GM18511 (cell line): ENCODE measurements around the gene SLC13A5.
"Not testable (repeated sequence)": the region's sequence is repeated elsewhere in the genome, so short reads cannot be mapped to it uniquely, and the experiment has no call there.

ENCODE experiments used
- ATAC-seq: cut with Tn5 transposase; IDR thresholded peaks from one replicate; pipeline ENCODE4 v1.9.1; 2021; ENCODE audit warnings: mild to moderate bottlenecking, moderate library complexity; ENCODE audit not compliant: unreplicated experiment

Gene SLC13A5

DNA sequence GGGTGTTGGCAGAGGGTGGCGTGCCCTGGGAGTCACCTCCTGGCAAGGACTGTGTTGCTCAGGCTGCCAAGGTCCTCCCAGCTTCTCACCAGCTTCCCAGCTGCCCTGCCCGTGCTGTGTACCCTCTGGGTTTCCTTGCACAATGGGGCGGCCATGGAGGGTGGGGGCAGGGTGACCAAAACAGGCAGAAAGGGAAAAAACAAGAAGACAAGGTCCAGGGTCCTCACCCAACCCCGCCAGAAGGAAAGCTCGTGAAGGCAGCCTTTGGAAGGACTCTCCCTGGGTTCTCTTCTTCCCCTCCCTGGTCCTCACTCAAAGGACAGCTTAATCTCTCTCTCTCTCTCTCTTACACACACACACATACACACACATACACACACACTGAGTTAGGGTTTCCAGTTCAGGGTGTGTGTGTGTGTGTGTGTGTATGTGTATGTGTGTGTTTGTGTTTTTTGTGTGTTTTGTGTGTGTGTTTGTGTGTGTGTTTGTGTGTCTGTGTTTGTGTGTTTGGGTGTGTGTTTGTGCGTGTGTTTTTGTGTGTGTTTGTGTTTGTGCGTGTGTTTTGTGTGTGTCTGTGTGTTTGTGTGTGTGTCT is 2.0 kb downstream of the SLC13A5 start:
- no peak for ATAC-seq

DNA sequence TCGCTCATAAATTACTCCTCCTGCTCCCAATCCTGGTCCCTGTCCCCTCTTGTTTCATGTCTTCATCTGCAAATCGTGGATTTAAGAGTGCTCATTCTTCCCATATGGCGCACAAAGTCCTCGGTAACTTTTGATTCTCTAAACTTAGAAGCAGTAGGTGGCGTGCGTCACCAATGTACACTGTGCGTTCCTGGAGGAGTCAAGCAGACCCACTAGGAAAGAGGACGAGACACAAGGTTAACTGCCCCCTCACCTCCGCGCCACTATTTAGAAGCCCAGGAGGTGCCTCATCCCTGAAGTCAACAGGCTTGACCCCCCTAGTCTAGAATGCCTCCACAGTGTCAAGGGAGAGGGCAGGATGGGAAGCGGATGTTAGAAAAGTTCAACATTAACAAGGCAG is 2.9 kb downstream of the SLC13A5 start:
- ATAC-seq, result no peak

DNA sequence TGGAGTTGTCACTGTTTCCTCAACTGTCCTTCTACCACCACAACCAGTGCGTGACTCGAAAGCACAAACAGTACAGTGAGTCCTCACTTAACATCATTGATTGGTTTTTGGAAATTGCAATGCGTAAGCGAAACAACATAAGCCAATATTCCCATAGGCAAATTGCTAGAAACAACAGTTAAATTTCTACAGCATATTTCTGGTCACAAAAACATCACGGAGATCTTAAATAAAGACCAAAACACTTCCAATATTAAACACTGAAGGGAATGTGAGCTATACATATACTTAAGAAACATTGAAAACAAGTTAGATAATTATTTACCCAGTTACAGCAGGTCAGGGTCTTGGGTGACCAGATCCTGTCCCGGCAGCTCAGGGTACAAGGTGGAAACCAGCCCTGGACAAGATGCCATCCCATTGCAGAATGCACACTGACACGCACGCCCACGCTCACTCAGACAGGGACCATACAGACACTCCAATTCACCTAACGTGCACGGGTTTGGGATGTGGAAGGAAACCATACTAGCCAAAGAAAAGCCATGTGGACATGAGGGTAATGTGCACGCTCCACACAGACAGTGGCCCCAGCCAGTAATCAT is 4.7 kb downstream of the SLC13A5 start:
- ATAC-seq, result no peak

DNA sequence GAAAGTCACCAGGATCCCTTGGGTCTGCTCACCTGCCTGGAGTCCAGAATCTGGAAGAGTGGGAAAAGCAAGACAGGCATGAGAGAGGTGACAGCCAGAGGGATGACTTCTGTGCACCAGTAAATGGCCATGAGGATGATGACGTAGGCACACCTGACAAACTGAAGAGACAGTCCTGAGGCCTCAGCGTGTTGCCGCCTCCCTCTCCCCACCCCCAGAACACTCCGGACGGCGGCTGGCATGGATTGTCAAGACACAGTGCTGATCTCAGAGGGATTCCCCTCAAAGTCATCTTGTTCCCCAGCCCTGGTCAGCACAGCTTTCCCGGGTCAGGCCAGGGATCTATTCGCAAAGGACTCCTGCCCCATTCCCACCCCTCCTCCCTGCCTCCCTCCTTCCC is 6.2 kb downstream of the SLC13A5 start:
- ATAC-seq, result no peak

DNA sequence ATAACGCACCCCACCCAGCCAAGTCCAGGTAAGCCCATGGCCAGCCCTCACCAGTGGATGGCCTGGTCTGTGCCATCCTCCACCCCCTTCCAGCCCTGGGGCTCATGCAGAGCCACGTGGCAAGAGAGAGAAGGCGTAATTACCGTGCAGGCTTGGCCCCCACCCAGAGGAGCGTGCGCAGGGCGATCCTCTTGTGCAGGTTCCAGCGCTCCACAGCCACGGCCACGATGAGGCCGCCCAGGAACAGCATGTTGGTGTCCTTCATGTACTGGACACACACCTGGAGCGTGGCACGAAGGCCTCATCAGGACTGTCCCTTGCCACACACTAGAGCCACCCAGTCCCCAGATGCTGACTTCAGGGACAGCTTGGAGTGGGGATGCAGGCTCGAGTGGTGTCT is 6.7 kb downstream of the SLC13A5 start:
- no peak for ATAC-seq

DNA sequence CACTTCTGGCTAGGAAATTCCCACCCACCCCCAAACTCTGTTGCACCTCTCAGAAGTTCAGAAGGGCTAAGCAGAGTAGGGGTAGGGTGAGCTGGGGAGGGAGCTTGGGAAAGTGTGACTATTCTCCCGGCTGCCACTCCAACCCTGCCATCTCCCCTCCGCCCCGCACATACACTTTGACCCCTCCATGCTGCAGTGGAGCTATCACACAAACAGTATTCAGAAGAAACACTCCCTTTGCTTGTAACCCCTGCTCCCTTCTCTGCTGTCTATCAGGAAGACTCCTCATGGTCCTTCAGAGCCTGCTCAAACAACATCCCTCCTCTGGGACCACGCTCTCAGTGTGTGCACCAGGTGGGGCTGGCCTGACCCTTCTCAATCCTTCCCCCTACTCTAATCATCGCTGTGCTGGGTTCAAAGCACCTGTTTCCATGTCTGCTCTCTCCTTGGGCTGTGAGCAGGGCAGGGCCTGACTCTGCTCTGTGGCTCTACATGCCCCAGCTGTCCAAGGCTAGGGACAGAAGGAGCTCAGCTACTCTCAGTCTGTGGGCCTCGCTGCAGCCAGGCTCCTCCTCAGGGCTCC is 8.6 kb downstream of the SLC13A5 start:
- ATAC-seq, result no peak

DNA sequence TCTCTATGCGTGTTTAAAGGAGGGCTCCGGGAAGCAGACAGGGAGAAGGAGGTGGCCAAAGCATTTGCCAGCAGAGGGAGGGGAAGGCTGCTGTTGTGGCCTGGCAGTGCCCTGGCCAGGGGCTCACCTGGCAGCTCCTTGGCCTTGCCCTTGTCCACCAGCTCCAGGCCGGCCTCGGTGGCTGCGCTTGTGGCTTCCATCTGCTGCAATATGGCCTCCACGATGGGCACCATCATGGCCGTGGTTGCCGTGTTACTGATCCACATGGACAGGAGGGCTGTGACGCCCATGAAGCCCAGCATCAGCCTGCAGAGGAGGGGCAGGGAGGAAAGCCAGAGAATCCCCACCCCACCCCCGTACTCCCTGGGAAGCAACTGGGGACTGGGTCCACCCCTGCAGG is 9.4 kb downstream of the SLC13A5 start:
- no peak for ATAC-seq

DNA sequence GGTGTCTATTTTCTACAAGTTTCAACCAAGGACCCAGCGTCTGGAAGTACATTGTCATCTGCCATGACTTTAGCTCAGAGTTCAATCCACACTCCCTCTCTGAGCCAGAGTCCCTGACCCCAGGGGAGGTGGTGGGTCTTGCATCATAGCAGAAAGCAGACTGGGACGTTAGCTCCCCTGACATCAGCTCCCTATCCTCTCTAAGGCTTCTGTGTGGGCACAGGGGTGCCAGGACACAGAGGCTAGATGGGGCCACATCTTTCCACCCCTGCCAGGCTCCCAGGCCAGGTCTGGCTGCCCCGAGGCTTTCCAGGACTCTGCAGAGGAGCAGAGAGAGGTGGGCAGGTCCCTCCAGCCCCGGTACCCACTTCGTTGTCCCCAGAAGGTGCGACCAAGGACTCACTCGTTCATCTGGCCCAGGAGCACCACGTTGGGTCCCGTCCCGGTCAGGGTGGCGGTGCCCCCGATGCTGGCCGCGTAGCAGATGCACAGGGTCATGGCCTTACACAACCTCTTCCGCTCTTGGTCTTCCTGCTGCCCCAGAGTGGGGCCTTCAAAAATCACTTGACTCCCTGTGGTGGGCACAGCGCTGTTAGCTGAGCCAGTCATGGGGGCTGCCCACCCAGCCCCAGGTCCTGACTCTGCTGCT is 10.5 kb downstream of the SLC13A5 start:
- ATAC-seq, result no peak

DNA sequence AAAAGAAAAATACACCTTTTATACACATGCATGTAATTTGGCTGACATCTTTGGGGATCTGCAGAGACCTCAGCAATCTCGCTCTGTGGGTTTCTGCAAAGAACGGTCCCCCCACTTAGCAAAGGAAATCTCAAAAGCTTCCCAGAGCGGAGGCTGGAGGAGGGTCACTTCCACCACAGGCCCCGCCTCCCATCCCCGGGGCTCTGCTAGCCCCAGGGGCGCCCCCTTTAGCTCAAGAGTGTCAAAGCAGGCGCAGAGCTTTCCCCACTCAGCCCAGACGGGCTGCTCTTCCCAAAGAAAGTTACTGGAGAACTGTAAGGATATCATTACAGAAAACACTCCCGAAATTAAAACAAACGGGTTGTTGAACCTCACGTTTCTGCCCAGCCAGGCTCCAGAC is 11.4 kb downstream of the SLC13A5 start:
- ATAC-seq, result no peak

DNA sequence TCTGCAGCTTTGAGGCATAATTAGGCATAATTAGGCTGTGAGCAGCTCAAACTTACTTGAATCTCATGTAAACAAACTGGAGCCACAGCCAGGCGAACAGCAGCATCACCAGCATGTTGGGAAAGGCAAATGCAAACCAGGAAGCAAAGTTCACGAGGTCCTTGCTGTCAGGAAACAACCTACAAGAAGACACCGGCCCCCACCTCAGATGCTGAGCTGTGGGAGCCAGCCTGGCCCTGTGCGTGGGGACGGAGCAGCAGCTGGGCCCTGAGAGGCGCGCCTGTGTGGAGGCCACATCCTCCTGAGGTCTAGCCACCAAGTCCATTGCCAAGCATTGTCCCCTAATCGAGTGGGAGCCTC is 12.2 kb downstream of the SLC13A5 start:
- ATAC-seq, result no peak

DNA sequence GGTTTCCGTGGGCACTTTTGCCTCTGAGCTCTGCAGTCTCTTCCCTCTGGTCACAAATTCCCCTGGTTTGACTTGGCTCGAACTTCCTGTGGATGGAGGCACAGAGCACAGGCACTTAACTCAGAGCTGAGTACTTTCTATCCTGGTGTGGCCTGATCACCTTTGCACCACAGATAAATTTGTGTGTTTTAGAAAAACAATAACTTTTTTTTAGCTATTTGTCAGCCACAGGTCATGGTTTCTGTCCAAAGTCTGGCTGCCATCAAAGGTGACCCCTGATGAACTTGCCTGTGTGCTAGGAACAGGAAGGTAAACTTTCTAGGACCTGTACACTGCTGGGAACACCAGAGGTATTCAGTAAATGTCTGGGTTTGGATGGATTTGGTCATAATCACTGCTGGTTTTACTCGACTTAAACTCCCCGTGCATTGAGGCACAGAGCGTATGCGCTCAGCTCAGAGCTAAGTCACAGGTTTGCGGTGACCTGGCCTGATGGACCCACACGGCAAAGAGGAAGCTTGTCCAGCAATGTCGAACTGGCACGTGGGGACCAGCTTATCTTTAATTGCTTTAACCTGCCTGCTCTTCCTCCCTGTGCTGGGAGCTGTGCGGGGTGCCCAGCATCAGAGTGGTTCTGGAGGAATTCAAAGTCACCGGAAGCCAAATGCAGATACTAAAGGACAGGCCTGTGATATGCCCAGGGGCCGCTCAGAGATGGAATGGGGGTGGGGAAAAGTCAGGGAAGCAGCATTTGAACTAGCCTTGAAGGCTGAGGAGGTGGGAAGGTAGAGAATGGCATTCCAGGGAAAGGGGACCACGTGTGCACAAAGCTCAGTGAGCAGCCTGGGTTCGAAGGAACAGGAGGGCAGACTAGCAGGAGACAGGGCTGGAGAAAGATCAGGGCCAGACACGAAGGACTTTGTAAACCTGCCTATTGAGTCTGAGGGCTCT is 12.9 kb downstream of the SLC13A5 start:
- no peak for ATAC-seq

DNA sequence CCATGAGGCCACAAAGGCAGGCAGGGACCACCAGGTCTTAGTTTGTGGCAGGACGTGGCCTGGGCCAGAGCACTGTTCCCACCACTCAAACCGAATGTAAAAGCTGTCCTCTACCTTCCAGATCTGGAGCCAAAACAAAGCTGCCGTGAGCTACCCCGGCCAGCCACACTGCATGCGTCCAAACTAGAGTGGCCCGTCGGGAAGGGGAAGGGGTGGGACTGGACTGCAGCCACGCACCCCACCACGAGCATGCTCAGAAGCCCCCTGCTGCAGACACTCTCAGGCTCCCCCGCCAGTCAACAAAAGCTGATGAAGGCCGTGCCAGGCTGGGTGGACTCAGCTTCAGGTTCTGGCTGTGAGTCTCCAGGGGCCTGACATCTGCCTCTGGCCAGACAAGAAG is 15.2 kb downstream of the SLC13A5 start:
- no peak for ATAC-seq

DNA sequence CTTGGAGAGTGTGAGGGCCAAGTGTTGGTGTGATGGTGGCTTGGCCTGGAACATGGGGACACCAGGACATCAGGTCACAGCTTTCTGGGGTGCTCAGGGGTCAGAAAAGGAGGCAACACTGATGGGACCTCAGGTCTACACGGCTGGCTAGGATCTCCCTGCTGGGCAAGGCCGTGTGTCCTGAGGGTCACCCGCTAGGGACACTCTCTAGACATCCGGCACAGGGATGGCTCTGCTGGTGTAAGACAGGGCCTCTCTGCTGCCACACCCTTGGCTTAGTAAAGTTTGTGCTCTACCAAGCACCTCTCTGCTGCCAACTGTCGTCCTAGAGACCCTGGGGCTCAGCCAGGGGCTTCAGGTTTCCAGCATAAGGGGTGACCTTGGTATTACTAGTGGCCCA is 16.3 kb downstream of the SLC13A5 start:
- ATAC-seq, result no peak

DNA sequence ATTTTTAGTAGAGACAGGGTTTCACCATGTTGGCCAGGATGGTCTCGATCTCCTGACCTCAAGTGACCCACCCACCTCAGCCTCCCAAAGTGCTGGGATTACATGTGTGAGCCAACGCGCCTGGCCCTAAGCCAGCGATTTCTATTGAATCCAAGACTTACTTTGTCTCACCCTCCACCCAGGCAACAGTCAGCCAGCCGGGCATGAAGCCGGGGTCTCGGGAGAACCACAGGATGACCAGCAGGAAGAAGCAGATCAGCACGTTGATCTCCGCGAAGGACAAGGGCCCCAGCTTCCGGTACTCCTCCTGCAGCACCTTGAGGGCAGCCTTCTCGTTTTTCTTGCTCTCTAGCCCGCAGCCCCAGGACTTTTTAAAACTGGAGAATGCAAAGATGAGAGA is 17.6 kb downstream of the SLC13A5 start:
- no peak for ATAC-seq

DNA sequence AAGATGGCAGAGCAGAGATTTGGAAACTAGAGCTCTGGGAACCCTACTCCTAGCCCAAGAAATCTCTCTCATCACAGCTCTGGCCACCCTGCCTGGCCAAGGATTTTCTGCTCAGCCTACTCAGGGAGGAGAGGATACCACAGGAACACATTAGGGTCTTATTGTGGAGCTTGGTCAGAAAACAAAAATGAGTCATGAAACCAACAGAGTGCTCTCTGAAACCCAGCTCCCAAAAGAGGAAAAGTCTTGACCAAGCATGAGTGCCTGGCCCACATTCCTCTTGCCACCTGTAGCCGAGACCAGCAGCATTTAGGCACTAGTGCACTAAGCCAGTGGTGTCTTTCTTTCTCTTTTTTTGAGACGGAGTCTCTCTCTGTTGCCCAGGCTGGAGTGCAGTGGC is 18.1 kb downstream of the SLC13A5 start:
- no peak for ATAC-seq

DNA sequence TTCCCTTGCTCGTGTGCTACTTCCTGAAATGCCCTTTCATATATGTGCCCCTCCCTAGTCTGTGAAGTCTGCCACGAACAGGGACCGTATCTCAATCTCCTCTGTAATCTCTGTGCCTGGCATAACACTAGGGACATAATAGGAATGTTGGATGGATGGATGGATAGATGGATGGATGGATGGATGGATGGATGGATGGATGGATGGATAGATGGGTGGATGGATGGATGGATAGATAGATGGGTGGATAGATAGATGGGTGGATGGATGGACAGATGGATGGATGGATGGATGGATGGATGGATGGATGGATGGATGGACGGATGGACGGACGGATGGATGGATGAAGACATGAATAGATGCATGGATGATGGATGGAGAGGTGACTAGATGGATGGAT is 21.2 kb downstream of the SLC13A5 start:
- not testable (repeated sequence) for ATAC-seq

DNA sequence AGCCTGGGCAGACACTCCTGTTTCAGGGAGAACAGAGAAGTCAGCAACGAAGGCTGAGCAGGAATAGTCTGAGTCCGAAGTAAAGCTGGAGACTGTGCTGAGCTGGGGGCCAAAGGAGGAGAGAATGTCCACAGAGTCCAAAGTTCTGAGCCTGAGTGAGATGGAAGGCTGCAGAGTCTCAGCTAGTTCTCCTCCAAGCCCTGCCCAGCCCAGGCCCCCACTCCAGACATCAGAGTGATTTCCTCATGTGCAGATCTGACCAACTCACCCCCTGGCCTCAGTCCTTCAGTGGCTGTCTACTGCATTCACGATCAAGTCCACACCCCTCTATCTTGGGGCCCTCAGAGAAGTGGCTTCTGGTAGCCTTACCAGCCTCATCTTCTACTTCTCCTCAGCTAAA is 21.6 kb downstream of the SLC13A5 start:
- no peak for ATAC-seq

DNA sequence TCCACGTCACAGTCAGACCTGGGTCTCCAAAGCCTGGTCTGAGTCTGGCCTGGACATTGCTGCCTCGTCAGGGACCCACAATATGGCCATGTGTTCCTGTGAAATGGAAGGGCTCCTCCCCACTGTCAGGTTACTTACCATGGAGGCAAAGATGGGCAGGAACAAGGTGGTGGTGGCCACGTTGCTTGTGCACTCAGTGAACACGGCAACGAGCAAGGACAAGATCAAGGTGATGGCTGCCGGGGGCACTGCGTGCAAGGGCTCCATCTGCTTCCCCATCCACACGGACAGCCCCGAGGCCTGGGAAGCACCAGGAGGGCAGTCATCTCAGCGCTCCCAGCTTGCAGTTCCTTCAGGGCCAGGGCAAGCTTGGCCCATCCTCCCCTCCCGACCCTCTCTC is 22.5 kb downstream of the SLC13A5 start:
- ATAC-seq, result no peak

DNA sequence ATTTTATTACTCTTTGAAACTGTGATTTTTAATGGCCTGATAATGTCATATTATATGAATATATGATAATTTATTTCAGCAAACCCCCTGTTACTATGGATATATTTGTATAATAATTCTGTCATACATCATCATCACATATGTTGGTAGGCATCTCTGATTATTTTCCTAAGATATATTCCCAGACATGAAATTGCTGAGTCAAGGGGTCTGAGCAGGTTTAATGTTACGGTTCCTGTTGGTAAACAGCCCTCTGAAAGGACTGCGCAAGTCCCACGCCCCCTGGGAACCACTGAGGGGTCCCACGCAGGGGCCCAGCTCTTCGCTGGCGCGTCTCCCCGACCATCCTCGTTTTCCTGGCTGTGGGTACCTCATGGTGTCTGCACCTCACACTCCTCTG is 24.2 kb downstream of the SLC13A5 start:
- no peak for ATAC-seq

DNA sequence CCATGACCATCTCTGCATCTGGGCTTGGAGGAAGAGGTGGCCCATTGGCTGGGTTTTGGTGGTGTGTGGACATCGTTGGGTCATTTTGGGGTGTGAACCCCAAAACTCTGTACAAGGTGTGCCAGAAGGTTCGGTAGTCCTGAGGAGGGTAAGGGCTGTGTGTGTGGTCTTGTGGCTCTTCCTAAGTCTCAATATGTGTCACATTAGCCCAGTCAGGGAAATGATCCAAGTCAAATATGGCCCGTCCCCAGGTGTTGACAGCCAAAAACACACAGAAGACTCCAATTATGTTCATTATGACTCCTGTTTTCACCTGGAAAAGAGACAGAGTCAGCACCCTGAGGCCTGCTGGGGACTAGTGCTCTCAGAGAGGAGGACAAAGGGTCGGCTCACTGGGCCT is 27.1 kb downstream of the SLC13A5 start:
- no peak for ATAC-seq
